NCI-H1105 treated with DMSO at 0.1 percent for 48 hours (cell line): ENCODE results near the gene MAN2A2.

Experiments used
- DNase-seq: peaks from one replicate; lab custom pipeline; 2025; lab: John Stamatoyannopoulos, UW

Gene MAN2A2

DNA sequence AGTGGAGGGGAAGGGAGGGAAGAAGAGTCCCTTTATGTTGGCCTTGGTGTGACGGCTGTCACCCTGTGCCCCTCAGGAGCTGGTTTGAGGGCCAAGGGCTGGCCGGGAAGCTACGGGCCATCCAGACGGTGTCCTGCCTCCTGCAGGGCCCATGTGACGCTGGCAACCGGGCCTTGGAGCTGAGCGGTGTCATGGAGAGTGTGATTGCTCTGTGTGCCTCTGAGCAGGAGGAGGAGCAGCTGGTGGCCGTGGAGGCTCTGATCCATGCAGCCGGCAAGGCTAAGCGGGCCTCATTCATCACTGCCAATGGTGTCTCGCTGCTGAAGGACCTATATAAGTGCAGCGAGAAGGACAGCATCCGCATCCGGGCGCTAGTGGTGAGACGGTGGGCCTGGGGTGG is 43.4 kb downstream of the MAN2A2 start:
- no peak for DNase-seq

DNA sequence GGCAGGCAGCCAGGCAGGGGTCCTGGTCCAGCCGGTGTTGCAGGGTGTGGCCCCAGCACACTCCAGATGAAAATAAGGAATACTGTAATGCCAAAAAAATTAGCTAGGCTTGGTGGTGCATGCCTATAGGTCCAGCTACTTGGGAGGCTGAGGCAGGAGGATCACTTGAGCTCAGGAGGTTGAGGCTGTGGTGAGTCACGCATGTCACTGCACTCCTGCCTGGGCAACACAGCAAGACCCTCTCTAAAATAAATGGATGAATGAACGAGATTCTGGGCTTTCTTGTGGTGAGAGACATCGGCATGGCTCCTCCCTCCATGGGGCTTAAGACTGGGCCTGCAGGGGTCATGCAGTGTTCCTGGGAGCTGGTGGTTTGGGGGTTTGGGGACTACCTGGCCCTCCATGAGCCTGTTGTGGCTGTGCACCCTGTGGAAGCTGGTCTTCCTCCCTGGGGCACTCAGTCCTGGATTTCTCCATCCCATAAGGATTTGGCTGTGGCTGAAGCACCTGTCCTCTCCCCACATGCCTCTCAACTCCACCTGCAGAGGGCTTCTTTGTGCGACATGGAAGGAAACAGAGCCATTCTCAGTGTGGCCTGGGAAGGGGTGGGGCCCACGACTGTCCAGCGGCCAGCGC is 44.0 kb downstream of the MAN2A2 start:
- DNase-seq = no peak

GRCh38 chr15:90947577-90948357 is 44.7 kb downstream of the MAN2A2 start:
- DNase-seq = no peak

DNA sequence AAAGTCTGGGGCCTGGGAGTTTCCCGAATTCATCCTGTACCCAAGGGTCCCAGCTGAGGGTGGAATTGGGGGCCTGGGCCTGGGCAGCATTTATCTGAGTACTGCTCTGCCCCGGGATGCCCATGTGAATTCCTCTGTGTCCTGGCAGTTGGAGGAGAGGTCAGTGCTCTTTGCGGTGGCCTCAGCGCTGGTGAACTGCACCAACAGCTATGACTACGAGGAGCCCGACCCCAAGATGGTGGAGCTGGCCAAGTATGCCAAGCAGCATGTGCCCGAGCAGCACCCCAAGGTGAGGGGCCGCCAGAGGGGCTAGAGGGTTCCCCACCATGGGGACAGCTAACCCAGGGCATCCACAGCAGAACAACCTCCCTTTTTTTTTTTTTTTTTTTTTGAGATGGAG is 45.4 kb downstream of the MAN2A2 start:
- DNase-seq = no peak

DNA sequence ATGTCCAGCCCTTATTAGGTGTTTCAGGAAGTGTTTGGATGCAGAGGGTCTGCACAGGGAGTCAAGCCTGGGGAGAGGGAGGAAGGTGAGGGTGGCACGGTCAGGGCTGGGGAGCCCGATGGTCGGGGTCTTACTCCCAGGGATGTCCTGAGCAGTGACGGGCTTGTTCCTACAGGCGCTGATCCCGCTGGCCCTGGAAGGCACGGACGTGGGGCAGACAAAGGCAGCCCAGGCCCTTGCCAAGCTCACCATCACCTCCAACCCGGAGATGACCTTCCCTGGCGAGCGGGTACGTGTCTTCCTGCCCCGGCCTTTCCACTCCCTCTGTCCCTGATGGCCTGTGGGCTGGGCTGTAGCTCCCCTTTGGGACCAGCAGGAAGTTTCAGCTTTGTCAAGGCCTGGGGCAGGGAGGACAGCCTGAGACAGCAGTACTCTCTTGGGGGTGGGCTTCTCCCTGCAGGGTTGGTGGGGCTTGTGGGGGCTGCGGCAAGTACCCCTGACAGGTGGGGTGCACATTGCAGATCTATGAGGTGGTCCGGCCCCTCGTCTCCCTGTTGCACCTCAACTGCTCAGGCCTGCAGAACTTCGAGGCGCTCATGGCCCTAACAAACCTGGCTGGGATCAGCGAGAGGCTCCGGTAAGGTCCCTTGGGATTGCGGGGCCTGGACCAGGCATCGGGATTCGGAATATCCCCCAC is 47.0 kb downstream of the MAN2A2 start:
- no peak for DNase-seq

GRCh38 chr15:90950676-90951075 is 47.6 kb downstream of the MAN2A2 start:
- no peak for DNase-seq

- no peak for DNase-seq
Observed at GRCh38 chr15:90952901-90953677, 50.0 kb downstream of the MAN2A2 start.

- no peak for DNase-seq
Observed at GRCh38 chr15:90953947-90954711, 51.0 kb downstream of the MAN2A2 start.

- peak; percentile 84 for DNase-seq
Observed at GRCh38 chr15:90954712-90955623, 51.9 kb downstream of the MAN2A2 start, which contains the start of gene RCCD1. Gene RCCD1 (plus strand): TSS chr15:90954884. CDS start chr15:90956735, 1,851 bp downstream.

DNA sequence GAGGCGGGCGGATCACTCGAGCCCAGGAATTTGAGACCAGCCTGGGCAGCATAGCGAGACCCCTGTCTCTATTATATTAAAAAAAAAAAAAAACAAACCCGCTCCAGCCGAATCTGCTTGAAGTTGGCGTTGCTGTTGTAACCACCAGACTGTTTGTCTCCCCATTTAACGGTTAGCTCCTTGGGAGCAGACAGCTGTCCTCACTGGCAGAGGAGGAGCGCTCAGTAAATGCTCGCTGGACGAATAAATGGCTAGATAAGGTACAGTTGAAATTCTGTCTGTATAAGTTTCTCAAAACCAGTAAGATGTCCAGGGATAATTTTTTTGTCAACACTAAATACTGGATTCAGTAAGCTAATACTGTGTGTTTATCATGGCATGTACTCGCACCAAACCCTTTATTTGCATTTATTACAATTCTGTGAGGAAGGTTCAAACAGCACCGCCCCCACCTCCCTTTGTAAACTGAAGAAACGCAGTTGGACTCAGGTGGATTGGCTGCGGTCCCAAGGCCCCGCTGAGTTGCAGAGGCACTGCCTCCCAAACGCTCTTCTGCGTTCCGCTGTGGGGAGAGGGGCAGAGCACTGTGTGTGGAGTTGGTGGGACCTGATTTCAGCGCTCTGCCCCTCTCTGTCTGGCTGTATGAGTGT is 52.6 kb downstream of the MAN2A2 start:
- DNase-seq = peak; percentile 12

DNA sequence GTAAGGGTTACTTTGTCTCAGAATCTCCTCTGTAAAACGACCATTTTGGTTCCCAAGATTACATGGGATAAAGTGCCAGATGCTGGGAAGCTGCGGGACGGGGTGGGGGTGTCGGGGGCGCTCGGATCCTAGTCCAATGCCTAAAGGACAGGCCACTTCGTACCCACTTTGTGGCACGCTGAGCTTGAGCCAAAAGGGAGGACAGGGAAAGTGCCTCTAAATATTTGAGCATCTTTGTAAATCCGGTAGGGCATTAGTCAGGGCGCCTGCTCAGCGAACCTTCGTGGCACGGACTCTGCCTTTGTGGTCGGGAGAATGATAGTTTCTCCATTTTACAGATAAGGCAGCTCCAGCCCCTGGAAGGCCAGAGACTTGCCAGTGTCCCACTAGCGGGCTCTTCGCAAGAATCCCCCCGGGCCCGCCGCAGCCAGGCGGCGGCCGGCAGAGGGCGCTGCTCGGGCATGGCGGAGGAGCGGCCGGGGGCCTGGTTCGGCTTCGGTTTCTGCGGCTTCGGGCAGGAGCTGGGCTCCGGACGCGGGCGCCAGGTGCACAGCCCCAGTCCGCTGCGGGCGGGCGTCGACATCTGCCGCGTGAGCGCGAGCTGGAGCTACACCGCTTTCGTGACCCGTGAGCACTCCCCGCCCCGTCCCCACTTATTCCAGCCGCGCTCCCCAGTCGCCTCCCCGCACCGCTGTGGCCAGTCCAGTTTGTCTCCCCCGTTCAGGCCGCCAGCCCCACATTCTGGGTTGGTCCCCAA is 53.4 kb downstream of the MAN2A2 start:
- peak; percentile 48 for DNase-seq

DNA sequence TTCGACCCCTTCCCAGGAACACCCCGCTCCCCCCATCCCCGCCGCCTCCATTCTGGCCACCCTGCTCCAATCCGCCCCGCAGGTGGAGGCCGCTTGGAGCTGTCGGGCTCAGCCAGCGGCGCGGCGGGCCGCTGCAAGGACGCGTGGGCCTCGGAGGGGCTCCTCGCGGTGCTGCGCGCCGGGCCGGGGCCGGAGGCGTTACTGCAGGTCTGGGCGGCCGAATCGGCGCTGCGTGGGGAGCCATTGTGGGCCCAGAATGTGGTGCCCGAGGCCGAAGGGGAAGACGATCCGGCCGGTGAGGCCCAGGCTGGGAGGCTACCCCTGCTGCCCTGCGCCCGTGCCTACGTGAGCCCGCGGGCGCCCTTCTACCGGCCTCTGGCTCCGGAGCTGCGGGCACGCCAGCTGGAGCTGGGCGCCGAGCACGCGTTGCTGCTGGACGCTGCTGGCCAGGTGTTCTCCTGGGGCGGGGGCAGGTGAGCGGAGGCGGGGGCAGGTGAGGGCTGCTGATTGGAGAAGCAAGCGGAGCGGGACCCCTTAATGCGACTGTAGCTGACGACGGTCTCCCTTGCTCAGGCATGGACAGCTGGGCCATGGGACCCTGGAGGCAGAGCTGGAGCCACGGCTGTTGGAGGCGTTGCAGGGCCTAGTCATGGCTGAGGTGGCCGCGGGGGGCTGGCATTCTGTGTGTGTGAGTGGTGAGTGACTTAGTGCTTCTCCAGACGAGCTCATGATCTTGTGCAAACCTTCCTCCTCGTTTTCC is 54.1 kb downstream of the MAN2A2 start:
- no peak for DNase-seq

DNA sequence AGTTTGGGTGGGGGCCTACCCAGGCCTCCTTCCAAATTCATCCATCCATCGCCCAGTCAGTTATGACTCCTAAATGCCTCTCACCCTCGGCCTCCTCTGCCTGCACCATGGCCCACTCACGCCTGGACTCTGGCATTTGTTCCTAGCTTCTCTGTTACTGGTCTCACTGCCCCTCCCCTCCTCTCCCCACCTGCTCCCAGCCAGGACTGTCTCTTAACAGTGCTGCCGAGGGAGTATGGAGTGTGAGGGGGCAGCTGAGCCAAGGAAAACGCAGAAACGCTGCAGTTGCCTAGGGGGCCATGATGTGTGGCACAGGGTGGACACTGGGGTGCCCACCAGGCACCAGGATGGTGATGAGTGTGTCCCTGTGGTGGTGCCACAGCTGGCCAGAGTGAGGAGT is 54.7 kb downstream of the MAN2A2 start:
- DNase-seq = no peak

- no peak for DNase-seq
Observed at GRCh38 chr15:90959028-90959595, 56.0 kb downstream of the MAN2A2 start.

GRCh38 chr15:90959894-90960293 is 56.8 kb downstream of the MAN2A2 start:
- DNase-seq = no peak

- no peak for DNase-seq
Observed at GRCh38 chr15:90960298-90961091, 57.4 kb downstream of the MAN2A2 start.

DNA sequence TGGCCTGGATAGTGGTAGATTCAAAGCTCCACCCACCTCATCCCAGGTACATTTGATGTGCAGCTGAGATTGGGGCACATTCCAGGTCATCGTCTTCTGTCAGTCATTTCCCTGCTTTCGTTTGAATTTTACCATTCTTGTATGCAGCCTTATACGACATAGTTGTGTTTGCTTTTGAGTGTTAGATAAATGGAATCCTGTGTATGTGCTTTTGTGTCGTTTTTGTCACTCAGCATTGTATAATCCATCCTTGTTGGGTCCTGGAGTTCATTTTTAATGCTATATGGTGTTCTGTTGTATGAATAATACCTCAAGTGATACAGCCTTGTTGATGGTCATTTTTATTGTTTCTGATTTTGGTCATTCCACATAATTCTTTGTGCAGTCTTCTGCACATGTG is 58.9 kb downstream of the MAN2A2 start:
- no peak for DNase-seq
